ENCODE measurements around the gene CLP1.
A peak's percentile ranks its signal among the peaks of the same experiment; 100 is the strongest.

CLP1 gene

DNA sequence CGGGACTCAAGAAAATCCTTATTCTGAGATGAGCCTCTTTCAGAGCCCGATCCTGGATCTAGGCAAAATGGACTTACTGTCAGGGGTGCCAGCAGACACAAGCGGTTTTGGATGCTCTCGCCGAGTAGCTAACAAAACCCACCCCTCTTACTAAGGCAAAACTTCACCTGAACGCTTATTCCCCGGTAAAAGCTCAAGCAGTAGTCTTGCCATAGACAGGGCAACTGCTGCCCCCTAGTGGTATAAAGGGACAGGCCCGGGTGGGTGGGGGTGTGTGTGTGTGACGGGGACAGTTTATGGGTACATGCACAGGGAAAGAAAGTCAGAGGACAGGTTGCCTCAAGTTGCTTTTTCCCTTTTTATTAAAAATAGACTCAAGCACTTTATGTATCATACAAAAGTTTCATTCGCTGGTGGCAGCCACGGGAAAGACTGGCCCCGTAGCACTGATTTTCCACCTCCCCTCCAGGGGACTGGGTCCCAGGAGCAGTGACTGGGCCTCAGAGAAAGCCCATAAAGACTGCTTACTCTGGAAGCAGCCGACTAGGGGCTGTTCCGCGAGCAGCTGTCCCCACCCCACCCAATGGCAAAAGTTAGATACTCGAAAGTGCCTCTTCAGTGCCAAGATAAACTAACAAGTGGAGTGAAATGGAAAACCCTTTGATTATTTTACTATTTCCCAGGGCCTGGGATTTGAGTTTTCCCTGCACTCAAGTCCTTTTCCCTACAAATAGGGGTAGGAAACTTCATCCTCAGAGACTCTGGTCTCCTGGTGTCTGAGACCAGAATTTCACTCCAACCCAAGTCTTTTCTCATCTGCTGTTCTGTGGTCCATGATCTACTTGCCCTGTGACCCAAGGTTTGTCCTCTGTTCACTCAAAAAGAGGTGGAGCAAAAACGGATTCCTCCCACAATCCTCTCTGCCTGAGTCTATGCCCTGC lies 12.5 kb upstream of the CLP1 start:
- peaks cover 19% of the 10 kb centered on the region for H3K4me1 ChIP-seq (ENCODE audit: control insufficient read depth, low read length)
- H3K27ac ChIP-seq (ENCODE audit: low read depth, low read length): no peak overlapping the region
- H3K9me3 ChIP-seq (ENCODE audit: control insufficient read depth, insufficient read depth, low read length): no peaks in the 10 kb centered on the region
- no peaks in the 10 kb centered on the region for H3K79me2 ChIP-seq (ENCODE audit: control insufficient read depth, low read length)
- TF ChIP-seq, protein P1, sequence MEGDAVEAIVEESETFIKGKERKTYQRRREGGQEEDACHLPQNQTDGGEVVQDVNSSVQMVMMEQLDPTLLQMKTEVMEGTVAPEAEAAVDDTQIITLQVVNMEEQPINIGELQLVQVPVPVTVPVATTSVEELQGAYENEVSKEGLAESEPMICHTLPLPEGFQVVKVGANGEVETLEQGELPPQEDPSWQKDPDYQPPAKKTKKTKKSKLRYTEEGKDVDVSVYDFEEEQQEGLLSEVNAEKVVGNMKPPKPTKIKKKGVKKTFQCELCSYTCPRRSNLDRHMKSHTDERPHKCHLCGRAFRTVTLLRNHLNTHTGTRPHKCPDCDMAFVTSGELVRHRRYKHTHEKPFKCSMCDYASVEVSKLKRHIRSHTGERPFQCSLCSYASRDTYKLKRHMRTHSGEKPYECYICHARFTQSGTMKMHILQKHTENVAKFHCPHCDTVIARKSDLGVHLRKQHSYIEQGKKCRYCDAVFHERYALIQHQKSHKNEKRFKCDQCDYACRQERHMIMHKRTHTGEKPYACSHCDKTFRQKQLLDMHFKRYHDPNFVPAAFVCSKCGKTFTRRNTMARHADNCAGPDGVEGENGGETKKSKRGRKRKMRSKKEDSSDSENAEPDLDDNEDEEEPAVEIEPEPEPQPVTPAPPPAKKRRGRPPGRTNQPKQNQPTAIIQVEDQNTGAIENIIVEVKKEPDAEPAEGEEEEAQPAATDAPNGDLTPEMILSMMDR (IDR thresholded peaks at IDR 0.05; ENCODE audit: low read depth, low read length, poor library complexity, severe bottlenecking): peak; percentile 85
- no peak for TF ChIP-seq EZH2phosphoT487 (IDR thresholded peaks at IDR 0.05; ENCODE audit: borderline replicate concordance, low read length)
- H3K4me2 ChIP-seq (ENCODE audit: low read length): no peak overlapping the region
- no peaks in the 10 kb centered on the region for H4K20me1 ChIP-seq (ENCODE audit: control insufficient read depth, insufficient read depth, low read depth, low read length)
- no peak overlapping the region for H3K4me3 ChIP-seq (ENCODE audit: low read length)
- peaks cover 58% of the 10 kb centered on the region for H3K27me3 ChIP-seq (ENCODE audit: control insufficient read depth, low read length)
- H3K36me3 ChIP-seq (ENCODE audit: control insufficient read depth, low read length): no peaks in the 10 kb centered on the region
- no peaks in the 10 kb centered on the region for H3K9me2 ChIP-seq (replicated peaks; ENCODE audit: control insufficient read depth, low read length)
- no peaks in the 10 kb centered on the region for H3F3A ChIP-seq (ENCODE audit: control insufficient read depth, insufficient read depth)

DNA sequence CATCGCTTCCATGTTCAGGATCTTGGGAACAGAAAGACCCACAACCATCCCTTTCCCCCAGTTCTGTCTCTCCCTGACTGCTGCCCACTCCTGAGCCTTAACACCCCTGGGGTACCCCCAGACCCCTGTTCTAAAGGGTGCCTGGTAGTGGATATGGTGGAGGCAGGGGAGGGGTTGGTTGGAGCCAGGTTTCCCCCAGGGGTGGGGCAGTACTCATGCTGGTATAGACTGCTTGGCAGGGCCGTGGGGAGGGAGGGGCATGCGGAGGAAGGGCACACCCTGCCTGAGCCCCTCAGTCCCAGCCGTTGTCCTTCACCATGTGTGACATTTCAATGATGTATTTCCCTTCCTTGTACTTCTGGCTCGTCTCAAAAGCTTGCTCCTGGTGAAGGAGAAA lies 11.9 kb upstream of the CLP1 start:
- Histone ChIP-seq H3K4me3 (ENCODE audit: low read length) (no peak overlapping the region), H3F3A (ENCODE audit: control insufficient read depth, insufficient read depth) (no peaks in the 10 kb centered on the region), H3K36me3 (ENCODE audit: control insufficient read depth, low read length) (no peaks in the 10 kb centered on the region), H3K4me2 (ENCODE audit: low read length) (no peak overlapping the region), H3K4me1 (ENCODE audit: control insufficient read depth, low read length) (peaks cover 19% of the 10 kb centered on the region), H3K79me2 (ENCODE audit: control insufficient read depth, low read length) (no peaks in the 10 kb centered on the region), H4K20me1 (ENCODE audit: control insufficient read depth, insufficient read depth, low read depth, low read length) (no peaks in the 10 kb centered on the region), H3K27ac (ENCODE audit: low read depth, low read length) (no peak overlapping the region), H3K9me2 (replicated peaks; ENCODE audit: control insufficient read depth, low read length) (no peaks in the 10 kb centered on the region), H3K27me3 (ENCODE audit: control insufficient read depth, low read length) (peaks cover 57% of the 10 kb centered on the region), H3K9me3 (ENCODE audit: control insufficient read depth, insufficient read depth, low read length) (no peaks in the 10 kb centered on the region)
- TF ChIP-seq EZH2phosphoT487 (IDR thresholded peaks at IDR 0.05; ENCODE audit: borderline replicate concordance, low read length): no peak
- TF ChIP-seq, protein P1 (IDR thresholded peaks at IDR 0.05; ENCODE audit: low read depth, low read length, poor library complexity, severe bottlenecking): no peak

DNA sequence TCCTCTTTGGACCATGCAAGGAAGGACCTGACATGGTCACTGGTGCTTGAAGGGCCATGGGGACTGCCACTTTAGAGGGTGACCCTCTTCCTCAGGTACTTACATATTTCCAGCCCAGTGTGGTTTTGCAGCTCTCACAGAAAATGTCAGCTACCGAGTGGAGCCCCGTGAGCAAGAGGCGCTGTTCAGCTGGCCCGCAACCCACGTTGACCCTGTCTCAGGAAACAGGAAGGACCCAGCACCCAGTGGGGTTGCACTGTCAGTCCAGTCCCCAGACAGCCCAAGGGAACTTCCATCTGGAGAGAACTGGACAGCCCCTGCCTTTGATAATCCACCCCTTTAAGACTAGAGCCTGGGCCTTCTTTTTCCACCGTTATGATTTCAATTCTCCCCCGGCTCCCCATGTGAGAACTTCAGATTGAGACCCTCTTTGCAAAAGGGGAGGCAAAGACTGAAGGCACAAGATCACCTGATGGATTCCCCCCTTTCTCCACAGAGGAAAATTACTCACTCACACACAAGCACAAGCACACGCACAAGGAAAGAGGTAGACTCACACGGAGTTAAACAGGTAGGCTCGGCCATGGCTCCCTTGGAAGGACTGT lies 11.3 kb upstream of the CLP1 start:
- no peak overlapping the region for H3K4me3 ChIP-seq (ENCODE audit: low read length)
- H4K20me1 ChIP-seq (ENCODE audit: control insufficient read depth, insufficient read depth, low read depth, low read length): no peaks in the 10 kb centered on the region
- H3F3A ChIP-seq (ENCODE audit: control insufficient read depth, insufficient read depth): no peaks in the 10 kb centered on the region
- H3K9me3 ChIP-seq (ENCODE audit: control insufficient read depth, insufficient read depth, low read length): no peaks in the 10 kb centered on the region
- no peaks in the 10 kb centered on the region for H3K79me2 ChIP-seq (ENCODE audit: control insufficient read depth, low read length)
- no peak overlapping the region for H3K4me2 ChIP-seq (ENCODE audit: low read length)
- no peaks in the 10 kb centered on the region for H3K36me3 ChIP-seq (ENCODE audit: control insufficient read depth, low read length)
- TF ChIP-seq, protein P1 (IDR thresholded peaks at IDR 0.05; ENCODE audit: low read depth, low read length, poor library complexity, severe bottlenecking): no peak
- no peak for TF ChIP-seq EZH2phosphoT487 (IDR thresholded peaks at IDR 0.05; ENCODE audit: borderline replicate concordance, low read length)
- peaks cover 19% of the 10 kb centered on the region for H3K4me1 ChIP-seq (ENCODE audit: control insufficient read depth, low read length)
- H3K9me2 ChIP-seq (replicated peaks; ENCODE audit: control insufficient read depth, low read length): no peaks in the 10 kb centered on the region
- H3K27me3 ChIP-seq (ENCODE audit: control insufficient read depth, low read length): peaks cover 54% of the 10 kb centered on the region
- H3K27ac ChIP-seq (ENCODE audit: low read depth, low read length): no peak overlapping the region

All from DOHH2 (cell line).